Lower leg skin (tissue), 4 donors: ENCODE results near the gene ABLIM1. TPM values are rescaled to one million over a fixed set of nuclear protein-coding genes. Genes with fewer than 3 reads are reported as not detected.

ENCODE experiments used
- DNase-seq, 2 donors: peaks; one replicate each; pipeline ENCODE4 v3.0.0-alpha.2; 2019; ENCODE audit warnings: low spot score in 2 of 2
- H3K4me3 ChIP-seq: fragments of 200-600 bp; sonication (generic); 2 replicates; pipeline ENCODE4 v1.5.1; 2017; ENCODE audit warnings: mild to moderate bottlenecking, low read depth; ENCODE audit not compliant: poor library complexity, severe bottlenecking
- POLR2A ChIP-seq, 2 donors: fragments of 450-650 bp; IDR thresholded peaks; one replicate each; pipeline ENCODE4 v1.6.1; 2016 to 2017; ENCODE audit warnings: antibody characterized with exemption in 2 of 2, mild to moderate bottlenecking in 1 of 2, moderate library complexity in 1 of 2
- WGBS, 2 donors: methylation state at CpG; one replicate each; pipeline ENCODE4 v1.1.5; 2018; 5-methylcytosine and 5-hydroxymethylcytosine counted together
- intact Hi-C: fragments of 100-400 bp; cut with DNase I; formaldehyde crosslinking; loops from one replicate; pipeline ENCODE4 v1.15.0; 2023; ENCODE audit warnings: low total_unique reads
- total RNA-seq, 4 donors: library from RNA; depleted of rRNA; stranded (reverse); fragments of >200 nt; gene quantifications; one replicate each; pipeline ENCODE4 v1.1.0, GENCODE V29; 2016
- TF ChIP-seq, protein P1 (sequence below), 3 donors: fragments of 450-650 bp; IDR thresholded peaks; one replicate each; pipeline ENCODE4 v1.5.1; 2016; ENCODE audit warnings: antibody characterized with exemption in 3 of 3, mild to moderate bottlenecking in 3 of 3, moderate library complexity in 2 of 3

Gene ABLIM1
- total RNA-seq, 4 donors from 2014 or later = 171 to 258 (median 209) TPM

DNA sequence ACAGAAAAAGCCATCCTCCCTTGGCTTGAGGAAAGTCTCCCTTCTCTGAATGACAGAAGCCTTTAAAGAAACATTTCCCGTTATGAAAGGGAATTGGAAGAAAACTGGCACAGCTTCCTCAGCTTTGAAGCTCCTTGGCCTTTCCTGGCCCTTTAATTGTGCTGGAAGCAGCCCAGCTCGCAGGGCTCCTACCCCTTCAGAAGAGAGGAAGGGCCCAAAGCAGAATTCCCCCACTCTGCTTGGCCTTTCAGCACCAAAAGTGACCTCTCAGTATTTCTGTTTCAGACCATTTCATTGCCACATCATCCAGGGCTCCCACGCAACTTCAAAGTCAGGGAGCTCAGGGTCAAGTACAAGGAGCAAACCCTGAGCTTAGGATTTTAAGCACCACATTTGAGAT, 258.0 kb downstream of the ABLIM1 start:
- no peak for TF ChIP-seq POLR2A (IDR thresholded peaks at IDR 0.05)
- TF ChIP-seq, protein P1, sequence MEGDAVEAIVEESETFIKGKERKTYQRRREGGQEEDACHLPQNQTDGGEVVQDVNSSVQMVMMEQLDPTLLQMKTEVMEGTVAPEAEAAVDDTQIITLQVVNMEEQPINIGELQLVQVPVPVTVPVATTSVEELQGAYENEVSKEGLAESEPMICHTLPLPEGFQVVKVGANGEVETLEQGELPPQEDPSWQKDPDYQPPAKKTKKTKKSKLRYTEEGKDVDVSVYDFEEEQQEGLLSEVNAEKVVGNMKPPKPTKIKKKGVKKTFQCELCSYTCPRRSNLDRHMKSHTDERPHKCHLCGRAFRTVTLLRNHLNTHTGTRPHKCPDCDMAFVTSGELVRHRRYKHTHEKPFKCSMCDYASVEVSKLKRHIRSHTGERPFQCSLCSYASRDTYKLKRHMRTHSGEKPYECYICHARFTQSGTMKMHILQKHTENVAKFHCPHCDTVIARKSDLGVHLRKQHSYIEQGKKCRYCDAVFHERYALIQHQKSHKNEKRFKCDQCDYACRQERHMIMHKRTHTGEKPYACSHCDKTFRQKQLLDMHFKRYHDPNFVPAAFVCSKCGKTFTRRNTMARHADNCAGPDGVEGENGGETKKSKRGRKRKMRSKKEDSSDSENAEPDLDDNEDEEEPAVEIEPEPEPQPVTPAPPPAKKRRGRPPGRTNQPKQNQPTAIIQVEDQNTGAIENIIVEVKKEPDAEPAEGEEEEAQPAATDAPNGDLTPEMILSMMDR (IDR thresholded peaks at IDR 0.05) = no peak
- 34 to 65% methylated on average over 2 to 3 of the region's 3 CpGs for WGBS, 2 donors
- intact Hi-C loops = no loop called here
- no peak for DNase-seq
- no peak overlapping the region for H3K4me3 ChIP-seq

GRCh38 chr10:114399576-114399975, 258.5 kb downstream of the ABLIM1 start:
- intact Hi-C loops = no loop called here
- H3K4me3 ChIP-seq = no peak overlapping the region
- no peak for DNase-seq
- 75 to 92% methylated on average over 6 of the region's 6 CpGs for WGBS, 2 donors
- TF ChIP-seq, protein P1 (IDR thresholded peaks at IDR 0.05) = no peak
- TF ChIP-seq POLR2A (IDR thresholded peaks at IDR 0.05) = no peak

DNA sequence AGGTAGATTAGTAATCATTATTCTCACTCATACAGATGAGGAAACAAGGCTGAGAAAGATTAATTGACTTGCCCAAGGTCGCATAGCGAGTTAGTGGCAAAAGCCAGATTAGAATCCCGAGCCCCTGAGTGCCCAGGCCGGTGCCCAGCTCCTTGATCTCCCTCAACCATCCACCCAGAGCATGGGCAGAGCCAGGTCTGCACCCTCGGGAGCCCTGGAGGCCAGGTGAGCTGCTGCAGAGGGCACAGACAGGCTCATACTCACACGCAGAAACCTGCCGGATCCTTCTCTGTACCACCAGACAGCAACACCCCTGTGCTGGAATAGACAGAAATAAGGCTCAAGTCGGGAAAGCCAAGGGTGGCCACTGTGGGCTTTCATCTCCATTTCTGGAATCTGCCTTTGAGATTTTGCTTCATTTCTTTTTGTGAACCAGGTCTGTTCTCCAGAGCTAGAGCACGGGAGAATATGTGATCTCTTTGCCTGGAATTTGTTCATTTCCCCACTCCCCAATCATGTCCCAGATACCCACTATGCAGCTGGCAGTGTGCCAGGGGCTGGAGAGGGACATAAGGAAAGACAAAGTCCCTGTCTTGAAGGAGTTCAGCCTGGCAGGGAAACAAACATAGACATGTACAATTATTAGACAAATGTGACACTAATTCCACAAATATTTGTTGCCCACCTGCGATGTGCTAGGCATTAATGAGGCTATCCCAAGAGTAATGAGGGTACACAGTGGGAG, 259.3 kb downstream of the ABLIM1 start:
- 85 to 90% methylated on average over 10 of the region's 10 CpGs for WGBS, 2 donors
- no peak for DNase-seq
- no peak for TF ChIP-seq POLR2A (IDR thresholded peaks at IDR 0.05)
- TF ChIP-seq, protein P1 (IDR thresholded peaks at IDR 0.05) = no peak
- H3K4me3 ChIP-seq = no peak overlapping the region
- intact Hi-C loops = no loop called here

DNA sequence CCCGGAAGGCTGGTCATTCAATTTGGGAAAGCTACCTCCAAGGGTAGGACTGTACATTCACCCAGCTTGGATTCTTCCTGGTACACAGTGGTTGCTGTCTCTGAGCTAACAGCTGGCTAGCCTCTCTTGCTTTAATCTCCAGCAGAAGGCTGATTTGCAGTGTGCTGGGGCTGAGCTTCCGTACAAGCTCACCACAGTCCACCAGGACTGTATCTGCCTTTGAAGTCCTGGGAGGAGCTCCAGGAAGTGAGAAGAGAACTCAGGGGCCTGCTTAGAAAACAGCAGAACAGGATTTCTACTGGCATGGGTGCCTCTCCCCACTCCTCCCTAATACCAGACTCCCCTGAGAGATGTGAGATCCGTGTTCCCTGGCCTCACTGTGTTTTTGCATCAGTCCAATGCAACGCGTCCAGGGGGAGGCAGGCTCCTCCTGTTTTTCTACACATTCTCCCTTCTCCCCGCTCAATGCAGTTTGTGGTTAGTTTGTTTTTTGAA, 260.4 kb downstream of the ABLIM1 start:
- intact Hi-C loops = no loop called here
- TF ChIP-seq, protein P1 (IDR thresholded peaks at IDR 0.05) = no peak
- no peak for TF ChIP-seq POLR2A (IDR thresholded peaks at IDR 0.05)
- DNase-seq = no peak
- H3K4me3 ChIP-seq = no peak overlapping the region
- WGBS, 2 donors = 48 to 59% methylated on average over 6 of the region's 6 CpGs

GRCh38 chr10:114396464-114396863, 261.6 kb downstream of the ABLIM1 start:
- TF ChIP-seq, protein P1 (IDR thresholded peaks at IDR 0.05) = no peak
- TF ChIP-seq POLR2A (IDR thresholded peaks at IDR 0.05) = no peak
- 47 to 51% methylated on average over 2 of the region's 2 CpGs for WGBS, 2 donors
- no peak overlapping the region for H3K4me3 ChIP-seq
- intact Hi-C loops = no loop called here
- DNase-seq = no peak
